D721Med (cell line): Measurements from ENCODE around the gene PNN.
"Not testable (repeated sequence)": the region's sequence is repeated elsewhere in the genome, so short reads cannot be mapped to it uniquely, and the experiment has no call there.

Experiments used
- DNase-seq: peaks from one replicate; pipeline ENCODE4 v3.0.0; 2011; ENCODE audit warnings: low spot score; ENCODE audit not compliant: insufficient read length
- FAIRE-seq: peaks from 2 replicates; lab custom pipeline; 2011; peaks lifted over from hg19 to GRCh38; lab: Jason Lieb, UNC
- CTCF ChIP-seq: IDR thresholded peaks from 2 replicates; pipeline ENCODE4 v1.5.1; 2012; ENCODE audit warnings: mild to moderate bottlenecking, control low read depth; ENCODE audit not compliant: insufficient read depth; ENCODE audit errors: missing control alignments

Gene PNN

GRCh38 chr14:39231751-39232553 lies 56.9 kb downstream of the PNN start:
- not testable (repeated sequence) for DNase-seq, FAIRE-seq

More at GRCh38 chr14:39231751-39232553, 56.9 kb downstream of the PNN start:
- peak; percentile 35 for TF ChIP-seq CTCF
